Adrenal gland (tissue), 12 donors: ENCODE measurements around the gene ARHGEF38. TPM values are rescaled to one million over a fixed set of nuclear protein-coding genes. Genes with fewer than 3 reads are reported as not detected.

Source experiments
- DNase-seq, 7 donors: peaks; one replicate each; pipeline ENCODE4 v3.0.0-alpha.2; 2019 to 2020
- H3K27ac ChIP-seq, 5 donors: fragments of 200-600 bp; sonication (generic) in 4 of 5; 1 replicate in 3 of 5; 2 replicates in 2 of 5; pipeline versions ENCODE4 v1.5.1 to v1.8.0; 2016 to 2020; ENCODE audit warnings: mild to moderate bottlenecking in 1 of 5
- H3K27me3 ChIP-seq: fragments of 200-600 bp; 2 replicates; pipeline ENCODE4 v1.8.0; 2021
- H3K36me3 ChIP-seq, 2 donors: fragments of 200-600 bp; replicated peaks in 1 of 2; 1 replicate in 1 of 2; 2 replicates in 1 of 2; pipeline versions ENCODE4 v1.5.1 to v1.8.0; 2018 to 2022
- H3K4me1 ChIP-seq, 2 donors: fragments of 200-600 bp; replicated peaks in 1 of 2; 1 replicate in 1 of 2; 2 replicates in 1 of 2; pipeline versions ENCODE4 v1.5.1 to v1.8.0; 2018 to 2021
- H3K4me3 ChIP-seq, 4 donors: fragments of 200-600 bp; sonication (generic) in 3 of 4; one replicate each; pipeline ENCODE4 v1.5.1; 2016 to 2018
- H3K9me3 ChIP-seq, 3 donors: fragments of 200-600 bp; sonication (generic) in 1 of 3; replicated peaks in 1 of 3; 1 replicate in 2 of 3; 2 replicates in 1 of 3; pipeline versions ENCODE4 v1.5.1 to v1.8.0; 2016 to 2021
- CTCF ChIP-seq, 6 experiments: fragments of 450-650 bp in 4 of 6; fragments of 200-600 bp in 2 of 6; sonication (generic) in 1 of 6; IDR thresholded peaks; 1 replicate in 5 of 6; 2 replicates in 1 of 6; pipeline versions ENCODE4 v1.5.1 to v1.8.0; 2016 to 2021; ENCODE audit warnings: antibody characterized with exemption in 6 of 6, mild to moderate bottlenecking in 2 of 6, moderate library complexity in 1 of 6
- POLR2A ChIP-seq, 2 donors: fragments of 450-650 bp; IDR thresholded peaks; one replicate each; pipeline ENCODE4 v1.6.1; 2017; ENCODE audit warnings: antibody characterized with exemption in 2 of 2, mild to moderate bottlenecking in 2 of 2, moderate library complexity in 1 of 2
- WGBS, 4 donors: extraction: QIAGEN DNeasy Blood & Tissue Kit in 2 of 4; methylation state at CpG; one replicate each; pipeline versions ENCODE4 v1.1.5 to v1.1.7; 2013 to 2017; 5-methylcytosine and 5-hydroxymethylcytosine counted together
- intact Hi-C, 2 donors: fragments of 100-400 bp; cut with DNase I; formaldehyde crosslinking; loops; one replicate each; pipeline versions ENCODE4 v1.14.1 to v1.15.0; 2022 to 2023
- polyA plus RNA-seq, 3 donors: library from polyadenylated mRNA; stranded (reverse); fragments of 200-250 nt in 2 of 3; fragments of 350-450 nt in 1 of 3; fragmentation: Illumina TruSeq in 1 of 3; extraction: RNeasy Lipid Tissue Mini Kit (QIAGEN cat#74804) in 1 of 3; gene quantifications; one replicate each; pipeline ENCODE4 v1.2.3, GENCODE V29; 2013 to 2014
- total RNA-seq, 9 donors: library from RNA; depleted of rRNA in 4 of 9; stranded (reverse); fragments of >200 nt in 4 of 9; fragments of 120-200 nt in 1 of 9; fragmentation: NEBNext Ultra II Directional in 1 of 9; extraction: Animal tissue kit (Norgen Biotek cat#: 25700) in 1 of 9; gene quantifications; one replicate each; pipeline versions ENCODE4 v1.1.0 to v1.2.4, GENCODE V29; 2013 to 2023
- donor health status: healthy with polysubstance abuse.
- donor health status: Bipolar disorder and iron deficiency.
- donor health status: DM: yes; HTN: yes; CAD: no.
- donor health status: DM: no; HTN: no; CAD: no.
- donor health status: DM: no; HTN: no; CAD: no.
- donor health status: DM: yes; HTN: yes; CAD: no.

Gene ARHGEF38
- total and polyA plus RNA-seq, 12 donors = not detected

DNA sequence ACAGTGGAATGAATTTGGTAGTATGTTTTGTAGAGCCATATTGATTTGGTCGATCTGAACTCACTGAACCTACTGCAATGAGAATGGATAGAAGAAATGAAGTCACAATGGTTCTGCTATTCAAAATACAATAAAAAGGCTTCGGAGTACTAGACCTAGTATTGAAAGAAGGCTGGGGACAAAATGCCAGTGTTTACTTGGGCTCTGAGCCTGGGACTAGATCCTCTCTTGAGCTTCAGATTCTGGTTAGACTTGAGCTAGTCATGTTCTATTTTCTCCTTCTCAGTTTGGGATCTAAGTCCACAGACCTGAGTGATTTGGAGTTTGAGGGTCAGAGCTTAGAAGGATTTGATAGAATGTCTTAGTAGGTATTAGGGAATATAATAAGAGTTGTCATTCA is 146.2 kb downstream of the ARHGEF38 start:
- Histone ChIP-seq H3K27me3 (no peaks in the 10 kb centered on the region), H3K4me1 (no peaks in the 10 kb centered on the region), H3K9me3 (no peaks in the 10 kb centered on the region), H3K4me3 (no peak overlapping the region), H3K27ac (no peak overlapping the region), H3K36me3 (peaks cover 0 to 16% of the 10 kb centered on the region in 2 donors)
- intact Hi-C loops = no loop called here
- no peak for TF ChIP-seq POLR2A (IDR thresholded peaks at IDR 0.05)
- no peak for TF ChIP-seq CTCF (IDR thresholded peaks at IDR 0.05)
- WGBS, 4 donors = 90 to 97% (median 92%) methylated on average over 2 of the region's 2 CpGs
- no peak for DNase-seq

DNA sequence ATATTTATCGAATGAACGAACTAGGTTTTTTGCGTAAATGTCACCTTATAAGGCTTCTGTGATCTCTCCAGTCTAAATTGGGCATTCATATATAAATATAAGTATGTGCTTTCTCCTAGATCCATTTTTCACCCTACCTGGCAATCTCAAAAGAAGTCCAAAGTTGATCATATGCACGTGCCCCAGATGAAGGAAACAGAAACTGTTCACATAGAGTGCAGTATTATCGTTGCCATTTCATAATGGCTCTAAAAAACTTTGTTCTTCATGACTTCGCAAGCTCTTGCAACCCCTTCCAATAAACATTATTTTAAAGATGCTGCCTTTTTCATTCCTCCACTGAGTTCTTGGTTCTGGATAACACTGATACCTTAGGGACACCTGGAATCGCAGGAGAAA is 155.4 kb downstream of the ARHGEF38 start:
- peaks cover 7 to 22% of the 10 kb centered on the region in 2 donors for H3K4me1 ChIP-seq
- H3K27ac ChIP-seq = peak overlapping the region in 3 of 5 donors; percentile 57 to 84 (median 82)
- peak overlapping the region; percentile 29 to 97 (median 92) for H3K4me3 ChIP-seq
- TF ChIP-seq POLR2A (IDR thresholded peaks at IDR 0.05) (no peak), CTCF (IDR thresholded peaks at IDR 0.05) (no peak)
- WGBS, 4 donors = 19 to 23% (median 21%) methylated on average over 7 of the region's 7 CpGs
- H3K27me3 ChIP-seq = no peaks in the 10 kb centered on the region
- no peak for DNase-seq
- intact Hi-C loops = no loop called here
- H3K9me3 ChIP-seq = no peaks in the 10 kb centered on the region
- no peaks in the 10 kb centered on the region for H3K36me3 ChIP-seq

DNA sequence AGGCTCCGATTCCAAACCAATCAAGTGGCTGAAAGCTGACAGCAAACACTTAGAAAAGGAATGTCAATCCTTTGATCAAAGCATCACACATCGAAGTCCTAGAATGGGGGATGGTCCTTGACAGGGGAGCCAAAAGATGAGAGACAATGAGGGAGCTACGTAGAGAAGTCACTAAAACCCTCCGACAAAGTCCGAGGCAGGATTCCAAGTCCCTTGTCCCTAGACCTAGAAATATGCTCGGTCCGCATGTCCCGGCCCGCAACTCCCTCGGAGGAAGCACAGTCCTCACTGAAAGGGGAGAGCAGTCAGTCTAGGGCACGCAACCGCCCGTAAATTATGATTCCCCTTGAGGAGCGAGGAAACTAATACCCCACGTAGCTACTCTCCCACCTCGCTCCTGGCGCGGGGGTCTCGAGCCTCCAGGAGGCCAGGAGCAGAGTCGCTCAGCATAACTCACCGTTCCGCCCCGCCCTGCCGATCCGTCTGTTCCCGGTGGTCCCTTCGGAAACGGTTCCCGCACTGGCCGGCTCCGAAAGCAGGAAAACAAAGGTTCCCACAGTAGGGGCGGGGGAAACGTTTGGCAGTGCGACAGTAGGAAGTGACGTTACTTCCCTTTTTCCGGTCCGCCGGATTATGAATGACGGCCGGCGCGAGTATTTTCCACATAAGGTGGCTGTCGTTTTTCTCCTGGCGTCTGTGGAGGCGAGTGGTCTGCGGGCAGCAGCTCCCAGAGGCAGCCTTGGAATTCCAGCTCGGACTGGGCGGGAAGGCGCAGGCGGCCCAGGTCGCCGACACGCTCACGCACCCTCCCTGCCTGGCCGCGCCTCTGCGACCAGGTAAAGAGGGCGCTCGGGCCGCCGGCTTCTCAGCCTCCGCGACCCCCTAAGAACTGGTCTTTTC is 156.0 kb downstream of the ARHGEF38 start, which contains the start of the genes GSTCD and INTS12:
GSTCD (plus strand) TSS at position 604 of the 900 bp plus-strand sequence. CDS start 8,830 bp downstream, outside the sequence.
INTS12 (minus strand) TSS at position 509 of the 900 bp plus-strand sequence. CDS start 8,684 bp downstream, outside the sequence.
- no peaks in the 10 kb centered on the region for H3K27me3 ChIP-seq
- peak within 1 kb of the TSS; percentile 48 to 97 (median 92) for H3K4me3 ChIP-seq
- H3K36me3 ChIP-seq = no peaks in the 10 kb centered on the region
- intact Hi-C loops = no loop called here
- peak within 1 kb of the TSS; percentile 57 to 93 (median 82) for H3K27ac ChIP-seq
- no peaks in the 10 kb centered on the region for H3K9me3 ChIP-seq
- DNase-seq = peak; percentile 91 to 97 (median 95)
- H3K4me1 ChIP-seq = peaks cover 7 to 22% of the 10 kb centered on the region in 2 donors
- 0 to 1% (median 1%) methylated on average over 17 to 63 of the region's 63 CpGs for WGBS, 4 donors
- TF ChIP-seq POLR2A (IDR thresholded peaks at IDR 0.05) (peak; percentile 65 to 85), CTCF (IDR thresholded peaks at IDR 0.05) (peak in 1 of 6 experiments; percentile 38)

GRCh38 chr4:105709081-105709450 is 156.6 kb downstream of the ARHGEF38 start:
- no peak for TF ChIP-seq CTCF (IDR thresholded peaks at IDR 0.05)
- Histone ChIP-seq H3K36me3 (no peaks in the 10 kb centered on the region), H3K4me3 (peak overlapping the region; percentile 48 to 97 (median 82)), H3K4me1 (peaks cover 7 to 22% of the 10 kb centered on the region in 2 donors), H3K27ac (peak overlapping the region; percentile 25 to 93 (median 82)), H3K27me3 (no peaks in the 10 kb centered on the region), H3K9me3 (no peaks in the 10 kb centered on the region)
- DNase-seq = peak in 3 of 7 donors; percentile 16 to 24 (median 18)
- intact Hi-C loops = no loop called here
- WGBS, 4 donors = 0% methylated on average over 8 to 11 of the region's 11 CpGs
